Kasumi-1 (cell line): ENCODE measurements around the gene FAT3.

Experiments used
- DNase-seq, 2 experiments: peaks; one replicate each; lab custom pipeline; 2025; lab: John Stamatoyannopoulos, UW

The FAT3 gene

DNA sequence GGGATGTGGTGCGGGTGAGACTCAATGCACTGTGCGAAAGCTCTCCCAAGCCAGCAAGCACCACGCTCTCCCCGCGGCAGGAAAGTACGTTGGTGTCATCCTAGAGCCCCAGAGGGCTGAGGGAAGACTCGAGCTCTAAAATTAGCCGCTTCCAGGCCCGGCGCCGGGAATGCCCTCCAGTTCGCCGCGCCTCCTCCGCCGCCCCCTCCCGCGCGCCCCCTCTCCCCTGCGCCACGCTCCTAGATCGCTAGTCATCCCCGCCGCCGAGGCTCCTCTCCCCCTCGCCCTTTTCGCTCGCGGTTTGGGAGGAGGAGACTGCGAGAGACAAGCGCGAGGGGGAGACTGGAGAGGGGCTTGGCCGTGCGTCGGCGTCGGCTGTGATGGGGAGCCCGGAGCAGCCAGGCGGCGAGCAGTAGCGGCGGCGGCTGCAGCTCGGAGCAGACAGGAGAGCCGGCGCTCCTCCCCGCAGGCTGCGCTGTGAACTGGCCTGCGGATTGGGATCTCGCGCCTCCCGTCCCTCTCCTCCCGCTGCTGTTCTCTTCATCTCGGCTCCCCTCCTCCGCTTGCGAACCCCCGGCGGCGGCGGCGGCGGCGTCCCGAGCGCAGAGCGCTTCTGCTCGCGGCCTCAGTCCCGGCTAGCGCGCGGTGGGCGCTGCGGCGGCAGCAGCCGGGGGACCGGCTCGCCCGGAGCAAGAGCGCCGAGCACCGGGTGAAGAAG, at the start of gene FAT3:
FAT3 (plus strand) TSS at position 412 of the 718 bp plus-strand sequence. CDS start 127,295 bp downstream, outside the sequence.
- no peak for DNase-seq

DNA sequence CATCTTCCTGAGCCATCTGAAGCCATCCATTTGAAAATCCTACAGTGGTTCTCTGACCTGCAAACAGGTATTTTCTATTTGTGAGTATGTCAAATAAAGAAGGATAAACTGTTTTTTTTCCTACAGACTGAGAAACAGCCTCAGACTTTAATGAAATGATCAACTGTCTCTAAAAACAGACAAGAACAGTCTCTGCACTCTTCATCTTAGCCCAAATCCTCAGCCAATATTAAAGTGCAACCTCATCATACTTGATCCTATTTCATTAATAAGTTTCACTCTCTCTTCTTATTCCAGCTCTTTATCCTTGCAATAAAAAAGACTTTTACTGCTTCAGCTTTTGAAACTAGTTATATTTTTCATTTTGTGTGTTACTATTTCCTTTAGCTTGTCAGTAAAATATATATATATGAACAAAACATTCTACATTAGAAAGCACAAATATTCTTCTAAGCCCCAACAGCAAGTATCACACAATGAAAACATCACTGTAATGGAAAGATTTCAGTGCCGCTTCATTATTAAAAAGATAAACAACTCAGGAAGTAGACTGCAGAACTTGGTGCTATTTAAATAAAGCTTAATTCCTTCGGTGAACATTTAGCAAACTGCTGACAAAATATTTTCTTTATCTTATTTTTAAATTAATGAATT, 45.5 kb upstream of the FAT3 start:
- no peak for DNase-seq

DNA sequence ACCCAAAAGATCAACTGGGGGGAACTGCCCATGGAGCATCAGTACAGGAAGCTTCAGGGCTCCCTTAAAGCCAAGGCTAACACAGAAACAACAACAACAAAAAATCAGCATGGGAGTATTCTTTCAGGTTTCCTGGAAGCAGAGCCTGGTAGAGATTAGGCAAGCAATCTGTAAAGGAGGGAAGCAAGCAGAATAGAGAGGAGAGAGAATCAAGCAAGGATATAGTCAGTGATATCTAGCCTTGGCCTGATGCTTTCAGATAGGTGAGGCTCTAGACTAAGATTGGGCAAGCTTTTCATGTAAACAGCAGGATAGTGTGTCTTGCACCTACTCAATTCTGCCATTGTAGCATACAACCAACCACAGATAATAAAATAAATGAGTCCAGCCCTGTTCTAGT, 44.4 kb upstream of the FAT3 start:
- DNase-seq, result no peak

DNA sequence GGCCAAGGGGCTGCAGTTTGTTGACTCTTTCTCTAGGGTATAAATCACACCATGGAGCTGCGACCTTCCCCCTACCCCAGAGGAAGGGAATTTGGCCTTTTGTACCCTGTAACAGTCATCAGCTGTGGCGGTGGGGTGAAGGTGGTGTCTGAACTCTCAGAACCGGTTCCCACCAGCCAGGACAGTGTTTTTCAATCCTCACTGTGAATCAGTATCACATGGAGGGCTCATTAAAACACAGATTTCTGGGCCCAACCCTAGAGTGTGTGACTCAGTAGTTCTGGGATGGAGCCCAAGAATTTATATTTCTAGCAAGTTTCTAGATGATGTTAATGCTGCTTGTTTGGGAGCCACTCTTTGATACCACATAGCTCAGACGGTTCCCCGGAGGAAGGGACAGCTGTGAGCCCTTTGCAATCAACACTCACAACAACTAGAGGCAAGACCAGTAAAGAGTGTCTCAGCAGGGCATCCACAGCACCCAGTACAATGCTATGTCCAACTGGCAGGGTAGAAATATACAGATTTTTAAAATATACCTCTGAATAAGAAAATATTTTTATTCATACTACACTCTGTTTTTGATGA, 43.9 kb upstream of the FAT3 start:
- DNase-seq, result no peak

DNA sequence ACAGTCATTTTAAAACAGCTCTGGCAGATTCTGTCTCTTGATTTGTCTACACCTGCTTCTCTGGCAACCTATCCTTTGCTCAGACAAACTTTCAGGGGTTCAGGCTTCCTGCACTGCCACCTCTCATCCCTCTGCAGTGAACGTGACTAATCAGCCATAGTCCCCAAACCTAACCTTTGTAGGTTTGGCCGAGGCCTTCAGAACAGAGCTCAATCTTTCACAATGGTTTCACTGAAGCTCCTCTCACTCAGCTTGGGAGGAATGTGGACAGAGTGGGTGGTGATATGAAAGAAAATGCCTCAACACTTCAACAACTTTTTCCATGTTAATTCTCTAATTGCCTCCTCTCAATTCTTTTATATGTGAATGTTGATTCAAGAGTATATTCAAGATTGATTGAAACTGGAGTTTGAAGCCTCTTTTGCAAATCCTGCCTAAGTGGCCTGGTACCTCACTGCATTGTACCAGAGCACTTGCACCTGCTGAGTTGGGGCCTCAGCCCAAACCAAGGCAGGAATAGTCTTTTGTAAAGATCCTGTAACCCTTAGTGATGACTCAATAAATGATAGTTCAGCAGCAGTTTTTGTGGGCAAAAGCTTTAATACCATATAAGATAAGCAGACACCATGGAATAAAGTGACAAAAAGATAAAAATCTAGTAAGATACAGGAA, 33.9 kb upstream of the FAT3 start:
- DNase-seq, result no peak

DNA sequence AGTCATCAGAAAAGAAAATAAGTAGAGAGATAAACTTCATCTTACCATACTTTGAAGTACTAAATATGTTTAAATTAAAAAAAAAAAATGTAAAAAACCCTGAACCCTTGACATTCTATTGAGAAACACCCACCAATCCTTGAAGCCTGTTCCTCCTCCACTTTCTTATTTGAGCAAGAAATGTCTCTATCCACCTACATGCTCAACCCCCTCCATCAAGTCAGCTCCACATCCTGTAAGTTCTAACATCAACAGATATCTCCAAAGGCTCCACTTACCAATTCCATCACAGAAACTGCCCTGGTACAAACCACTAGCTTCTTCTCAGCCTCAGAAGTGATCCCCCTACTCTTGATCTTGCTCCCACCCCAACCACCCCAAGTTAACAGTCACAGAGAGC, 32.5 kb upstream of the FAT3 start:
- DNase-seq, result no peak

DNA sequence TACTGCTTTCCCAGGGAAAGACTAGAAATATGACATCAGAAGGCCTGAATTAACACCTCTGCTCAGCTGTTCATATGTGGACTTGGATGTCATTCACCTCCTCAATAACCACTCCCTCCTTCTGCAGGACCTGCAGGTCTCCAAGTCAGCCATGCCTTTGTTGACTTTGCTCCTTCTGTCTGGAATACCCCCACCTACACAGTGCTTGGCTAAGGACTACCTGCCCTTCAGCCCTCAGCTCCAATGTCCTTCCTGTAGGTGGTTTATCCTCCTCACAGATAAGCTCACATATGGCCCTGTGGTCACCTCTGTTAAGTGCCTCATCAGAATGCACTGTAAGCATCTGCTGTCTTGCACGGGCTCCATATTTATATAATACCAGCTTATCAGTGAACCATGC, 26.4 kb upstream of the FAT3 start:
- no peak for DNase-seq

DNA sequence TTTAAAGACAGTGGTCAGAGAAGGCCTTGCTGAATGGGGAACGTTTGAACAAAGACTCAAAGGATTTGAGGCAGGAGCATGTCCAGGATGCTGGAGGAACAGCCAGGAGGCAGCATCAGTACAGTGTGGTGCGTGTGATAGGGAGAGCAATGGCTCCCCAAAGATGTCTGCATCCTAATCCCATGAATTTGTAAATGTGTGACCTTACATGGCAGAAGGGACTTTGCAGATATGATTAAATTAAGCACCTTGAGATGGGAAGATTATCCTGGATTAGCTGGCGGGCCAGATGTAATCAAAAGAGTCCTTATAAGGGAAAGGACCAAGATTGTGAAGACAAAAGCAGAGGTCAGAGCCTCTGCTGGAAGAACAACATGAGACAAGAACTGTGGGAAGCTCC, 24.6 kb upstream of the FAT3 start:
- DNase-seq, result no peak

DNA sequence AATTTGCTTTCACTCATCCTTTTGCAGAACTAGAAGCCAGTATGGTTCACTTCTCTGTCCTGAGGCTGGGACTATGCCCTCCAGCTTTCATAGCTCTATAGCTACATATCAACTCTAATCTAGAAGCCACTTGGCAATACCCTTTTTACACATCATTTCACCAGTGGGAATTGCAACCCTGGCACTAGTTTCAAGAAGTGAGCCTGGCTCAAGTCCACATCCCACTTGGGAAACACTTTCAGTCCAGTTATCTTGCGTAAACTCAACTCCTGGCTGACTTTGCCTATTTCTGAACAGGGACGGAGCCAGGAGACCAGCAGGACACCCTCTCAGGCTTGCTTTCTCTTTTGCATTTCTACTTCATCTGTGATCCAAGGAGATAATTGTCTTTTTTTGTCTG, 19.9 kb upstream of the FAT3 start:
- DNase-seq, result no peak

DNA sequence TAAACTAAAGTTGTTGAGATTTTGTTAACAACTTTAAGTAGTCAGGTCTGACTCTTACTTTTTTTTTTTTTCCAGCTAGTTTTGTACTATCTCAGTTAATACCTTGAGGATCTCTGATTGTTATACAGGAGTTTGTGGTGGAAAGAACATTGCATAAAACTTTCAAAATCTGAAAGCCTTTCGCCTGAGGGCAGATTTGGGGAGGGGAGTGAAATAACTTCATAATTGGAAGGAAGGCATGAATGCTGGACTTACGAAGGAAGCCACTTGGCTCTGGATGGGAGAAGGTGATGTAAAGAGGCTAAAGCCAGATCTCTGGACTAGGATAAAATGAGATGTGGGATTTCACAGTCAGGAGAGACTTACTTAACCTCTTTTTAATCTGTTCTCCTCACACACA, 18.2 kb upstream of the FAT3 start:
- DNase-seq, result no peak

DNA sequence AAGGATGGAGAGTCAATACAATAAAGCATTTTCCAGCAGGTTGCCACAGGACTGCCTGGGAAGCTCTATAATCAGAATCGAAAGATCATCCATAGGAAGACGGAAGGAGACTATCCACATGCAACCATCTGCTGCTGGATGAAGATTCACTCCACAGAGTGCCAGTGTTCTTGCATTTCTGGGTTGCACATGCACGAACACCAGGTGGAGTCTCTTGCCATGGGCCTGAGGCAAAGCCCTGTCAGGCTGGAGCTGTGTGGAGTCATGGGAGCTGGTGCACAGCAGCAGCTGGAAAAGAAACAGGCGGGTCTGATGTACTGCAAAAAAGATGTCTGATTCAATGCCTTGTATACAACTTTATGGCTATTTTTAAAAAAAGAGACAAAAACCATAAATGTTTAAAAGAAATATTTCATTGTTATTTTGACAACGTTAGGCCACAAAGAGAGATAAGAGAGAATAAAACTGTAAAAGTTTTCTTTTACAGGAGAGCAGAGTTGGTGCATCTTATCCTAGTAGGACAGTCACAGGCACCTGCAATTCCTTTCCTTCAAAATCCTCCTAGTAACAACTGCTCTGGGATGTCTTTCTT, 12.9 kb upstream of the FAT3 start:
- no peak for DNase-seq

DNA sequence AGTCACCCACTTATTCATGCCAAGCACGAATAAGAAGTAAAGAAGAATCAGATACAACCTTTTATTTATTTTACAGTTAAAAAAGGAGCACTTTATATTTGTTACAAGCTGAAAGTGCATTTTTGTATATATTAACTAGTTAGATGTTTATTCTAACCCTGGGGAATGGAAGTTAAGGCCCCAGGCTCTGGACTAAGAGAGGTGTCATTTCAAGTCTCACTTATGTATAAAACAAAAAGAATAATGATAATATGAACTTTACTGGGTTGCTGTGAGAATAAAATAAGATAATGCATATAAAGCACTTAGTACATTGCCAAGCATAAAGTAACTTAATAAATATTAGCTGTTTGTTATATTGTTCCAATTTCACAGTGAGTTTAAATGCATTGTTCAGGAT, 12.1 kb upstream of the FAT3 start:
- no peak for DNase-seq

DNA sequence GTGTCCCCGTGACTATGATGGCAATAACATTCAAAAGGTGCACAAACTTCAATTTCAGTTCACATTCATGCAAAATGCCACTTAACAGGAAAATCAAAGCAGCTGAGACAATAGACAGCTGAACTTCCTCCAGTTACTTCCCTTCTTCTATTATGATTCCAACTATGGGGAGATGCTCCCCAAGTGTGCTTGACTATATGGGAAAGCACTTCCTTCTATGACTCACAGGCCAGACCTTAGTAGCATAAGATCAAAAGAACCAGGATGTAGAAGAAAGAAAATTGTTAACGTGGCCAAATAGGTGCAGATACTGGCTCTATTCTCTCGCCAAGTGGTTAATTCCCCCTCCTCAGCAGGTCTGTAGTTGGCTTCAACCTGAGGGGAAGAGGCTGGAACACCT, 7.8 kb upstream of the FAT3 start:
- no peak for DNase-seq

DNA sequence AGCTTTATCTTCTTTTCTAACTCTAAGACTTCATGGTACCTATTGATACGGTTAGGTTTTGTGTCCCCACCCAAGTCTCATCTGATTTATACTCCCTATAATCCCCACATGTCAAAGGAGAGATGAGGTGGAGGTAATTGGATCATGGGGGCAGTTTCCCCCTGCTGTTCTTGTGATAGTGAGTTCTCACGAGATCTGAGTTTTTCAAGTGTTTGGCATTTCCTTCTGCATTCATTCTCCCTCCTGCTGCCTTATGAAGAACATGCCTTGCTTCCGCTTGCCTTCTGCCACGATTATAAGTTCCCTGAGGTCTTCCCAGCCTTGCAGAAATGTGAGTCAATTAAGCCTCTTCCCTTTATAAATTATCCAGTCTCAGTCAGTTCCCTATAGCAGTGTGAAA, 5.1 kb upstream of the FAT3 start:
- no peak for DNase-seq

DNA sequence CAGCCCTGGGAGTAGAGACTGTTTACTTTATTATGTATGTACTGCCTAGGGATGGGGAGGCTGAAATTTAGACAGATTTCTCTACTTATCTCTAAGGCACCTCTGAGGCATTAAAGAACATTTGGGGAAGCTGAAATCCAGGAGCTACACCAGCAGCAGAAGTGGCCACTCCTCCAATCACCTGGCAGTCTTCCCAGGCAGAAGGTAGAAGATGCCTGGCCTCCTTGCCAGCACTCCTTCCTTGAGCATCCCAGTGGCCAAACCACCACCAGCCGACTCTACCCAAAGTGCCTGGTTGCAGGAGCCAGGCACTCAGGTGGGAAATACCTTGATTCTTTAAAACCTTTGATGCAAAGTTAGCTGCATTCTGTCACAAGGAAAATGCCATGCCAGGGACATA, 1.9 kb upstream of the FAT3 start:
- DNase-seq, result no peak

DNA sequence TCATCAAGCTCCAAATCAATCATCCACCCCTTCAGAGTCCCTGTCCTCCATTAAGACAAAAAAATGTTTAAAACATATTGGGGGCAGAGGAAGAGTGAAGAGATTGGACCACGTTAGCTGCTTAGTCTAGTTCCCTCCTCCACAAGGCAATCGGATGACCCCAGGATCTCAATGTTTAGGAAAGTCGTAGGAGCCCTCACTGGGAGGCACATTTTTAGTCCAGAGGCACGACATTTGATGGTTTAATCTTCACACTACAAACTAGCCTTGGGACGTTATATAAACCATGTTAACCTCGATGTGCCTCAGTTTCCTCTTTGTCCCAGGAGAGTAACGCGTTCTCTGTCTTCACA, 588 bp upstream of the FAT3 start:
- no peak for DNase-seq

DNA sequence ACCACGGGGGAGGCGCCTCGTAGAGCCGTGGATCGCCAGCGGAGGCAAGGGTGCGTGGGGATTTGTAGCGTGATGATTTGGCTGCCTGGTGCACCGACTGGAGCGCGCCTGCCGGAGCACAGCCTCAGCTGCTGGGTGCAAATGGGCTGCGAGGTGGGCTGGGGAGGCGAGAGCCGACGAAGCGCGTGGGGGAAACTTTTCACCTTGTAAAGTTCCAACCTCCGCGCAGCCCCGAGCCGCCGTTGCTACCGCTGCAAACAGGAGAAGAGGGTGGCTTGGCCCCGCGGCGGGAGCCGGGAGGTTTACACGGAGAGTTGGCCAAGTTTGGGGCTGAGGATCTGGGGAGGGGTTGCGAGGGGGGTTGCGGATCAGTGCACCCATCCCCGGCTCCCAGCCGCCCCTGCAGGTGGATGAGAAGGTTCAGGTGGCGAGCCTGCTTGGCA, 528 bp downstream of the FAT3 start:
- no peak for DNase-seq

DNA sequence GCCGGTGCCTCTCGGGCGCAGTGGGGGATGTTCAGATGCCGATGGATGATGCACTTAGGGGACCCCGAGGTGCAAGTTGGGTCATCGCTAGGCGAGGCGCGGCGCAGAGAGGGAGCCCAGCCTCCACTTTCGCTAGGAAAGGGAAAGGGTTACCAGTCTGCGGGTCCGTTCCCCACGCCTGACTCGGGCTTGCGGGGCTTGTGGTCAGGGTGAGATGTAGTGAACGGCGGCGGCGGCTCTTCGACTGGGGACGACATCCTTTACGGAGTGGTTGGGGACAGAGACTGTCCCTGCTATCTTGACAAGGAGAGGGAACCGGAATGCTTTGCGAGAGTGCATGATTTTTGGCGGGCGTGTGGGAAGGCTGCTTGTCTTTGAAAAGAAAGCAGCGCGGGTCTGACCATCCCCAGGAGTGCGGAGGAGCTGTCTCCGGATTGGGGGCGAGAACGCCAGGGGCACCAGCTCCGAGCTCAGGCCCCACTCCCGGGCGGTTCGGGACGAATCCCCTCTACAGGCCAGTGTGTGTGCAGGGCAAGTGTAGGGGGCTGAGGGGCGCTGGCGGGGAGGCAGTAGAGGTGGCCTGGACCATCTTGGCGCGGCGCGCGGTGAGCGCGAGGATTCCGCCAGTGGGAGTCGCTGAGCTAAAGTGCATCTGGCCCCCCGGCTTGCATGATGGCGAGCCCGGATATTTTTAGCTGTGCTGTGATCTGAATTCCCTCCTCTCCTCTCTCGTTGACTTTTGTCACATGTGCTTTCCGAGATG, 1.1 kb downstream of the FAT3 start:
- no peak for DNase-seq

DNA sequence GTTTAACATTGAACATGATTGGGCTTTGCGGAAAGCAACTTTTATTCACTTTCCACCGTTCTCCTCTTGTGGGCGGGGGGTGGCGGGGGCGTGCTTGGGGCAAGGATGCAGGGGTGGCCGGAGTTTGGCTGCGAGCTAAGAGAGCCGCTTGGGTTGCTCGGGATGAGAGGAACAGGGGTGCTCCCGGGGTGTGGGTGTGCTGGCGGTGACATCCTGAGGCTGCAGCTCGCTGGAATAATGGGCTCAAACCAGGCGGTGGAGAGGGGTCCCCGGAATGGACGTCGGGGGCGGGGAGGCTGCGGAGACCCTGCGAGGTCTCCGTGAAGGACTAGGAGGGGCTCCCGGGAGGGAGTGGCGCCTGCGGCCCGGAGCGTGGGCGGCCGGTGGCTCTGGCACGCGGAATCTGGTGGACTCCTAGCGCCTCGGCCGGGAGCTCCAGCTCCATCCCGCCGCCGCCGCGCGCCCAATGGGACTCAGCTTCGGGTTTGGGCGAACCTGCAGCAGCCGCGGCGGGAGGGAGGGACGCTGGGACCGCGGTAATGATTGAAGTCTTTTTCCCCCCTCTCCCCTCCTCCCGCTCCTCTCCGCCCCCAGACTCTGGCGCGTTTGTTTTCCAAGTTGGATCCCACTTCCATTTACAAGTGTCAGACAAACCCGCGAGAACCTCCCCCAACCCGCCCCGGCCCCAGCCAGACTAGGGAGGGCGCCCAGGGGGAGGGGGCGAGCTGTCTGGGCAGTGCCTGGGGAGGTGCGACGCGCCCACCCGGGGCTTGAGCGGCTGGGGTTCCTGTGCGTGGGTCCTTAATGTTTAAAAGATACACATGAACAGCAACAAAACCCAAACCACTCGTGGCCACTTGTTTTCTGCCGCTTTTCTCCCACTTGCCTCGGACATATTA, 2.0 kb downstream of the FAT3 start:
- DNase-seq, result no peak

DNA sequence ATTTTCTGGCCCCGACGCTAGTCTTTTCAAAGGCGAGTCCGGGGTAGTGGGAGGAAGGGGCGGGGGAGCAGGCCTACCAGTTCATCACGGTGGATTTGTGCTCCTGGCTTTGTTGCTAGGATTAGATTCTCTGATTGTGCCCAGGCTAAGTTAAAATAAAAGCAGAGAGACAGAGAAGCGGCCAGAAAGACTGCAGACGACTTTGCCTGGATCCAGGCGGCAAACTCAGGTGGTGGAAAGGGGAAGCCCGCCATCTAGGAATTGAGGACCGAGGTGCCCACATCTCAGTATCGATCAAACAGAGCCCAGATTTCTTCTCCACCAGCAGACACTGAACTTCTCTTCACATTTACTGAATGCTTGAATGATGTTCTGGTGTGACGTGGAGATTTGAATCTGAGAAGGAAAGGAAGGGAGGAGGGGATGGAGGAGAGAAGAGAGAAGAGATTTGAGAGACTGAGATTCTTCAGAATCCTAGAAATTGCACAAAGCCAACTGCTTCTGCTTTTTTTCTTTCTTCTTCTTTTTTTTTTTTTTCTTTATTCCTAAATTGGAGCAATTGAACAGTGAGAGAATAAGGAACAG, 2.7 kb downstream of the FAT3 start:
- no peak for DNase-seq
